Right lung (tissue), 5 donors: ENCODE data around the gene ATG7. TPM values are rescaled to one million over a fixed set of nuclear protein-coding genes. Genes with fewer than 3 reads are reported as not detected.
"Not testable (repeated sequence)": the region's sequence is repeated elsewhere in the genome, so short reads cannot be mapped to it uniquely, and the experiment has no call there.

ENCODE experiments used
- DNase-seq, 2 donors: peaks; one replicate each; pipeline ENCODE4 v3.0.0-alpha.2; 2013
- polyA plus RNA-seq, 5 donors: library from polyadenylated mRNA; unstranded; fragments of 120-200 nt; gene quantifications; one replicate each; pipeline versions ENCODE4 v1.2.1 to v1.2.3, GENCODE V29; 2013; ENCODE audit warnings: inconsistent platforms in 1 of 5, low replicate concordance in 1 of 5; ENCODE audit not compliant: insufficient read length in 5 of 5, insufficient read depth in 1 of 5

ATG7 gene
- polyA plus RNA-seq, 5 donors, result 20.5 to 30.7 (median 27.1) TPM

GRCh38 chr3:11424277-11424676, 152.1 kb downstream of the ATG7 start:
- no peak for DNase-seq

DNA sequence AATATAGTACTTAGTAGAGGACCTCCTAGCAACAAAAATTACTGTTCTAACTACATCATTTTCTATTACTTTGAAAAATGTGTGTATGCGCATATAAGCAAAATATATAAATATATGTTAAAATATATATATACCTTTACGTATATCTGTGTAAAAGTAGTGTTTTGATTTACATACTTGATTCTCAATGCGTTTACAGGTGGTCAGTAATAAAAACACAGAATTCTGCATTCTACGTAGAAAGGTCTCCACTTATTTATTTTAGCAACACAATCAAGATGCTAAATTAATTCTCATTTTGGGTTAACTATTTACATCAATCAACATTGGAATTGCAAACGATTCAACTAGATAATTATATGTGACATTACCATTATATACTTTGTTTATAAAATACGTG, 158.0 kb downstream of the ATG7 start:
- no peak for DNase-seq

- DNase-seq, result peak; percentile 46 to 49
These were observed 158.4 kb downstream of the ATG7 start for GRCh38 chr3:11430624-11431023.

DNA sequence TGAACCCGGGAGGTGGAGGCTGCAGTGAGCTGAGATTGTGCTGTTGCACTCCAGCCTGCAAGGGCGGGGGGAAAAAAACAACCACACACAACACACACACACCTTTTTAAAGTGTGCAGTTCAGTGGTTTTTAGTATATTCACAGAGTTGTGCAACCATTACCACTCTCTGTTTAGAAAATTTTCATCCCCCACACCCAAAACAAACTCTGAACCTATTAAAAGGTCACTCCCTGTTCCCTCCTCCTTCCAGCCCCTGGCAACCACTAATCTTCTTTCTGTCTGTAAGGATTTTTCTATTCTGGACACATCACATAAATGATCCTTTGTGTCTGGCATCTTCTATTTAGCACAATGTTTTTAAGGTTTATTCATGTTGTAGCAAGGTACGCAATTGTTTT, 159.1 kb downstream of the ATG7 start:
- DNase-seq, result no peak

- peak; percentile 47 to 60 for DNase-seq
These were observed 161.9 kb downstream of the ATG7 start for GRCh38 chr3:11434017-11434526.

DNA sequence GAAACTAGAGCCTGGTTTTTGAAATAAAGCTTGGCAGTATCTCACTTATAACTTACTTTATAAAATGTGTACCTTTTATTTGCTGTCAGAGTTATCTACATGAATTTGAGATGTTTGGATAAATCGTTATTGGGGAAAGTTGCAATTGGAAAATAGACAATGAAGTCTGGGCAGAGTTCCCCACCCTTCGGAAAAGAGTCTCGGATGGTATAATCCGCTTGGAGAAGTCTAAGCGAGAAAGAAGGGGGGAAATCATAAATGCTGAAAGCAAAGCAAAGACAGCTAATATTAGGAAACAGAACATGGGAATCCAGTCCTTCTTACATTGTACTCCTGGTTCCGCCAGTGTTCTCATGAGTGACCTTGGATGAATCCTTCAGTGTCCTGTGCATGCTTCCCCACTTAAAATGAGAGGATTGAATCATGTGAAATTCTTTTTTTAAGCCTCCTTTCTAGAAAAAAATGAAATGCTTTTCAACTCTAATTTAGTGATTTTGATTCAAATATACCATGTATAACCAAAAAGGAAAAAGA, 162.4 kb downstream of the ATG7 start:
- no peak for DNase-seq

DNA sequence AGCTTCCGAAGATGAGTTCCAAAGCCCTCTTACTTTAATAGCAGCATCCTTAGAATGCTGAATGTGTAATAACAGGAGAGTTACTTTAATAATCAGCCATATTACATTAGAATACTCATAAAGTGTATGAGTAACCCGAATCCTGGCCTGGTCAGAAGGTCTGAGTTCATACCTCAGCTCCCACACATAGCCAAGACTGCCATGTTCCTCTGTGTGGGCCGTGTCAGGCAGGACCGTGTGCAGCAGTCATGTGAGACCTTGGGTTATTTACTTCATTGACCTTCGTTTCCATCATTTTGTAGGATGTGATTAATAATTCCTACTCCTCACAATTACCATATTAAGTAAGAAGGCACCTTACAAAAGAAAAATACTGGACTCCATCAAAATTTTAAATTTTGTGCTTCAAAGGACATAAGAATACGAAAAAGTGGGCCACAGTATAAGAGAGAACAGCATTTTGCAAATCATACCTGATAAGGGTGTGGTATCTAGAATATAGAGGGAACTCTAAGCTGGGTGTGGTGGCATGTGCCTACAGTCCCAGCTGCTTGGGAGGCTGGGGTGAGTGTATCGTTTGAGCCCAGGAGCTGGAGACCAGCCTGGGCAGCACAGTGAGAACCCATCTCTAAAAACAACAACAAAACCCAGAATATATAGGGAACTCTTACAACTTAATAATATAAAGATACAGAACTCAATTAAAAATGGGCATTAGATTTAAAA, 163.4 kb downstream of the ATG7 start:
- no peak for DNase-seq

- no peak for DNase-seq
These were observed 164.6 kb downstream of the ATG7 start for GRCh38 chr3:11436775-11437174.

DNA sequence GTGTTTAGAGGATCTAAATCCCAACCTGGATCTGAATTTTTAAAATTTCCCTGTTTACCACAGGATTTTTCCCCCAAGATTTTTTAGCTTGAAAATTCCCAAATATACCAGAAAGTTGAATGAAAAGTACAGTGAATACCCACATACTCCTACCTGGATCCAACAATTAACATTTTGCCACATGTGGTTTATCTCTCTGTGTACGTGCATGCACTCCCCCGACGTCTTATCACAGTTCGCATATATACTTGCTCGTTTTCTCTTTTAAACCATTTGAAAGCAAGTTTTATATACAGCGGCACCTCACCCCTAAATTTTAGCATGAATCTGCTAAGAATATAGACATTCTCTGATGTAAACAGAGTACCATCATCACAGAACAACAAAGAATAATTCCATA, 165.3 kb downstream of the ATG7 start:
- no peak for DNase-seq

GRCh38 chr3:11438646-11439045, 166.4 kb downstream of the ATG7 start:
- no peak for DNase-seq

DNA sequence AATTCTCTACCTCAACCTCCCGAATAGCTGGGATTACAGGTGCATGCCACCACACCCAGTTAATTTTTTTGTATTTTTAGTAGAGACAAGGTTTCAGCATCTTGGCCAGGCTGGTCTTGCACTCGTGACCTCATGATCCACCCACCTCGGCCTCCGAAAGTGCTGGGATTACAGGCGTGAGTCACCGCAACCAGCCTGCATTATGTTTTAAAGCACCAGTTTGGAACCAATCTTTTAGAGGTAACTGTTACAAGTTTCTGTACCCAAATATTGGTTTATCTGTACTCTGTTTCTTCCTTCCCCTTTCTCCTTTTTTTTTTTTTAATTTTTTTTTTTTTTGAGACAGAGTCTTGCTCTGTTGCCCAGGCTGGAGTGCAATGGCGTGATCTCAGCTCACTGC, 169.1 kb downstream of the ATG7 start:
- DNase-seq, result not testable (repeated sequence)

DNA sequence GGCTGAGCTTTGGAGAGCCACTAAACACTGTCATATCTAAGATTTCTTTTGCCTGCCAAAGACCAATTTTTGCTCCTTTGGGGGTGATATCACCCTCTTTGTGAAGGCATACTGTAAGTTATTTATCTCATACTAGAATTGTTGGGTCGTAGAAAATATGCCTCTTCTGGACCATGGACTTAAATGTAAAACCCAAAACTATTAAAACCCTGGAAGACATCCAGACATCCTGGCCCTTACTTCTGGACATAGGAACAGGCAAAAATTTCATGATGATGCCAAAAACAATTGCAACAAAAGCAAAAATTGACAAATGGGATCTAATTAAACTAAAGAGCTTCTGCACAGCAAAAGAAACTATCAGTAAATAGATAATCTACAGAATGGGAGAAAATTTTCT, 172.2 kb downstream of the ATG7 start:
- no peak for DNase-seq

- not testable (repeated sequence) for DNase-seq
These were observed 173.0 kb downstream of the ATG7 start for GRCh38 chr3:11445193-11445592.

DNA sequence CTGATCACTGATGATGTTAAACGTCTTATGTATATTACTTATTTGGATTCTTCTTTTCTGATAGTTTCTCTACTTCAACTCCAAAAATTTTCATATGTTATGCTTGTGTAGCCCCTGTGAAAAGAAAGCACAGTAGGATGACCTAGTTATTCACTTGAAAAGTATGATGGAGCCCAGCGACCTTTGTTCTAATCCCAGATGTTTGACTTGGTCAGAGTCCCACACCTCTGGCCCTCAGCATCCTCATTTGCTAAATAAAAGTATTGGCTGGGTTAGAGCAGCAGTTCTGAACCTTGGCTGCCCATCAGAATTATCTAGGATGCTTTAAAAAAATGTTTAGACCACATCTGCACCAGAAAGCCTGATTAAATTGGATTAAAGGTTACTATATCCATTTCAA, 173.7 kb downstream of the ATG7 start:
- DNase-seq, result no peak

DNA sequence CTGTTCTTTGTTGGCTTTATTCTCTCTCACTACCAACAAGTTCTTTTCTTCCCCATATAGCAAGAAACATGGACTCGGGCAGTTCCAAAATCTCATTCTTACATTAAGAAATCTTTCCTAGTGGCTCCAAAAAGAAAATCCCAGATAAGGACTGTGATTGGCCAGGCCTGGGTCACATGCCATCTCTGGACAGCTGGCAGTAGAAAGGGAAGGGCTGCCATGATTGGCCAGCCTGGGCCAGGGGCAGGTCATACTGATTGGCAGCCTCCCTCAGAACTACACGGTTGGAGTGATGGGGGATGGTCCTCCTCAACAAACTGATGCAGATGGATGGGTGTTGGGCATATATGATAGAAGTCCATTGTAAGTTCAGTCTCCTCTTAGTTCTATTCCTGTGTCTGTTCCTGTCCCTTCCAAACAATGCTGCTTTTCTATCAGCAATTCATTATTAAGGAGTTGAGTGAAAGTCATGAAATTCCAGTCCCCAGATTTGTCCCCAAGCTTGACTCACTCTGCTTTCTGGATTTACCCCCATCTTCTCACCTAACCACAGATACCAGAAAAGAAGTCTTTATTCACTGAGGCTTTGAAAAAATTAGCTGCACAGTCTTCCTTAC, 175.5 kb downstream of the ATG7 start:
- no peak for DNase-seq

DNA sequence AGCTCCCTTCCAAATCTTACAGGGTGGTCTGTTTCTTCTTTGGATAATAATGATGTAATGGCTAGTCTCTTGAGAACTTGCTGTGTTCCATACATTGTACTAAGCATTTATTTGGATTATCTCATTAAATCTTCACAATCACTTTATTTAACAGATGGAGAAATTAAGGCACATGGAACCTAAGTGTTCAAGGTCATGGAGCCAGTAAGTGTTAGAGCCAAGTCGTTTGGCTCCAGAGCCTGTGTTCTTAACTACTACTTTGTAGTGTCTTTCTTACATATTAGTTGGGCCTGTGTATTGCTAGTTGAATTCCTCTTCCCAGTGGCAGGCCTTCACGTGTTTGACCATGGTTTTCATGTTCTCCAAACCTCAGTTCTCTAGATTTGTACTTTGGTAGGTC, 177.8 kb downstream of the ATG7 start:
- DNase-seq, result no peak

DNA sequence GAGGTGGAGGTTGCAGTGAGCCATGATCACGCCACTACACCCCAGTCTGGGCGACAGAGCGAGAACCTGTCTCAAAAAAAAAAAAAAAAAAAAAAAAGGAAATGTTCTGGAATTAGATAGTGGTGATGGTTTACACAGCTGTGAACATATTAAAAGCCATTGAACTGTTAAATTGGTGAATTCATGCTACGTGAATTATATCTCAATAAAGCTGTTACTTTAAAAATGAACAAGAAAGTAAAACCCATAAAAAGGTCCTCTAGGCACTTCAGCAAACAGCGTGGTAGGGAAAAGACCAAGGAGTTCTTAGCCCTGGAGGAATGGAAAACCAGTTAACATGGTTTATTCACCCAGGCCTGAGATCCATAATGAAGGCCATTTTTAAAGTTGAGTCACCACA, 180.1 kb downstream of the ATG7 start:
- no peak for DNase-seq

DNA sequence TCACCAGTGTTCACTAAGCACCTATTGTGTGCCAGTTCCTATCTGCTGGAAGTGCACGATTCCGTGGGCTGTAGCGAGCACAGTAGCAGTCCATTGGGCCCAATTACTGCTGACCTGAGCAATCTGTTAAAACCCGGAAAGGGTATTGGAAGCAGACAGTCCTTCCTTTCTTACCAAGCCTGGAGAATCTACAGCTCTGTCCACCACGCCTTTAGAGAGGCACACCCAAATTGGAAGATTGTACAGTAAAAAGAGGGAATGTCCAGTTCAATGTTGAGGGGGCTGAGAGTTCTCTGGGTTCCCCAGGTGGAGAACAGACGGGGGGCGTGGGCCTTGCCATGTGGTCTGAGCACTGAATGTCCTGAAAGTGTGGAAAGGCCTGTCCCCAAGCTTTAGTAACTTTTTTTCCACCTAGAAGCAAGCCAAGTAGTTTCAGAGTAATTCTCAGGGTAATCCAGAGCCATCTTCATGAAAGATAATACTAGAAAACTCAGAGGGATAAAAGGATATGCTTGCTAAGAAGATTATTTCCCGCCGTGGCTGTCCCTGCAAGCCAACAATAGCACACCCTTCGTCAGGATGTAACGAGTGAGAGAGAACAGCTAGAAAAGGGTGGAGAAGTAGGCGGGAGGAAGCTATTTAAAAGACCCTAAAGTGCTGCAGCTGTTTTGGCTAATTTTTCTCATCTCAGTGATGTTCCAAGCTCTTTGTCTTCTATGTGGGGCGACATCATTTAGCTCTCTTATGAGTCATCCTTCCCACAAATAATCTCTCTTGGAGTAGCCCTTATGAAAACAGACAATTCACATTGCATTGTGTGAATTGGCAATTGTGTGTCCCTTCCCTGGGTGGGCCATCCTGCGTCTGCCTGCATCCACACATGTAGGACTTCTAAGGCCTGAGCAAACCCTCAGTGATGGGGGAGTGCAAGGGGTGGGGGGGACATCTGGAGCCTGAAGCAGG, 181.0 kb downstream of the ATG7 start:
- DNase-seq, result no peak

- DNase-seq, result no peak
These were observed 183.8 kb downstream of the ATG7 start for GRCh38 chr3:11455956-11456355.

- DNase-seq, result no peak
These were observed 184.9 kb downstream of the ATG7 start for GRCh38 chr3:11457135-11457534.

- DNase-seq, result no peak
These were observed 187.1 kb downstream of the ATG7 start for GRCh38 chr3:11459186-11459824.

GRCh38 chr3:11461226-11461625, 189.0 kb downstream of the ATG7 start:
- DNase-seq, result no peak
